ENCODE data around the gene SLC2A9.

SLC2A9 gene

DNA sequence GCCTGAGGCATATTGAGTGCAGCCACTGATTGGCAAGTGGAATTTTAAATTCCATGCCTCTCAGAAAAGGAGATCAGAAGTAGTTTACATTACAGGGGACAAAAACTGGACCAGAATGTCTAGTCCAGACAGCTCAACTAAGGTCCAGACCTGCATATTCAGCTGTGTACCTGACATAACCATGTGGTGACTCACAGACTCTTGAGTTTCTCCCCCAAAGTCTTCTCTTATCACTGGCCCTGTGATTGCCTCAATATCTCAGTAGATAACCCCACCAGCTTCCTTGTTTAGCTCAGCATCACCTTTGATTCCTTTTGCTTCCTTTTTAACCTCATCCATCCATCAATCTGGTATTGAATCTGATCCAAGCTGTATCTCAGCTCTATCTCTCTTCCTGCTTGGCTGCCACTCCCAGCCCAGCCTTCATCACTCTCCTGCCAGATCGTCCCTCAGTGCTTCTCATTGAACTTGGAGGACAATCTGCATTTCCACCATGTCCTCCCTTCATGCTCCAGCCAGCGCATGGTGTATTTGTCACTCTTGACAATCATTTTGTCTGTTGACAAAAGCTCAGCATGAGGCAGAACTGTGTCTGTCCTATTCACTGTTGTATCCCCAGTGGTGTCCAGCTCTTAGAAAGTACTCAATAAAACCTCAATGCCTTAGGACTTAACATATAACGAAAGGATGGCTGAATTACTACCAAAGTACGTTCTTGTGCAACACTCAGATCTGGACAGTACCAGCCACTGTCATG lies 27.8 kb upstream of the SLC2A9 start:
- TF ChIP-seq RAD21 (IDR thresholded peaks at IDR 0.05; ENCODE audit: low read depth): no peak

DNA sequence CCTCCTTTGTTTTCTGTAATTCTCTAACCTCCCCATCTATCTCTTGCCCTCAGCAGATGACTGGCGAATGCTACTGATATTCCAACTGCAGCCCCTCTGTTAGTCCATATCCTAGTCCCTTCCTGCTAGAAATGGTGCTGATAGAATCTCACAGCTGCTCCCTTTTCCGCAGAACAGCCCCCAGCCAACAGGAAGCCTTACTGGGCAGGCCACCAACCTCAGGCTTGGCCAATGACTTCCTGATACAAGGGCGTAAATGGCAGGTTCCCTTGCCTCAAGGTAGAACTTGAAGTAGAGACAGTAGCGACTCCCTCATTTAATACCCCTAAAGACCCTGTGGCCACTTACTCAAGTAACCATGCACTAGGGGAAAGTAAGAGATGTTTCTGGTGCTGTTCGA lies 26.7 kb upstream of the SLC2A9 start:
- TF ChIP-seq TCF12 (IDR thresholded peaks at IDR 0.05; ENCODE audit: low read depth): no peak
- TF ChIP-seq NFIC (IDR thresholded peaks at IDR 0.05): no peak
- no peak for TF ChIP-seq CREB1 (IDR thresholded peaks at IDR 0.05; ENCODE audit: low read depth)
- no peak for TF ChIP-seq FOXM1 (IDR thresholded peaks at IDR 0.05; ENCODE audit: borderline replicate concordance, low read depth)
- TF ChIP-seq, protein P1, sequence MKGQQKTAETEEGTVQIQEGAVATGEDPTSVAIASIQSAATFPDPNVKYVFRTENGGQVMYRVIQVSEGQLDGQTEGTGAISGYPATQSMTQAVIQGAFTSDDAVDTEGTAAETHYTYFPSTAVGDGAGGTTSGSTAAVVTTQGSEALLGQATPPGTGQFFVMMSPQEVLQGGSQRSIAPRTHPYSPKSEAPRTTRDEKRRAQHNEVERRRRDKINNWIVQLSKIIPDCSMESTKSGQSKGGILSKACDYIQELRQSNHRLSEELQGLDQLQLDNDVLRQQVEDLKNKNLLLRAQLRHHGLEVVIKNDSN (IDR thresholded peaks at IDR 0.05): no peak
- TF ChIP-seq ZBTB7A (IDR thresholded peaks at IDR 0.05; ENCODE audit: low read depth): no peak

DNA sequence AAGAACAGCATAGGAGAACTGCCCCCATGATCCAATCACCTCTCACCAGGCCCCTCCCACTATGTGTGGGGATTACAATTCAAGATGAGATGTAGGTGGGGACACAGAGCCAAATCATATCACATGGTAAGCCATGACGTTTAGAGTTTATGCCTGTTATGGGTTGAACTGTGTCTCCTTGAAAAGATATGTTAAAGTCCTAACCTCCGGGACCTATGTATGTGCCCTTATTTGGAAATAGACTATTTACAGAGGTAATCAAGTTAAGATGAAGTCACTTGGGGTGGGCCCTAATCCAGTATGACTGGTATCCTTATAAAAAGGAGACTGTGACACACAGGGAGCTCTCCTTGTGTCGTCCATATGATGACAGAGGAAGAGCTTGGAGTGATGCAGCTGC lies 25.2 kb upstream of the SLC2A9 start:
- no peak for TF ChIP-seq CREB1 (IDR thresholded peaks at IDR 0.05; ENCODE audit: low read depth)
- no peak for TF ChIP-seq TAF1 (IDR thresholded peaks at IDR 0.05; ENCODE audit: low read depth)
- TF ChIP-seq EP300 (IDR thresholded peaks at IDR 0.05; ENCODE audit: borderline replicate concordance): no peak
- TF ChIP-seq TEAD4 (IDR thresholded peaks at IDR 0.05): no peak
- TF ChIP-seq ZBTB7A (IDR thresholded peaks at IDR 0.05; ENCODE audit: low read depth): no peak
- no peak for TF ChIP-seq NFIC (IDR thresholded peaks at IDR 0.05)
- TF ChIP-seq, protein P2, sequence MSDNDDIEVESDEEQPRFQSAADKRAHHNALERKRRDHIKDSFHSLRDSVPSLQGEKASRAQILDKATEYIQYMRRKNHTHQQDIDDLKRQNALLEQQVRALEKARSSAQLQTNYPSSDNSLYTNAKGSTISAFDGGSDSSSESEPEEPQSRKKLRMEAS (IDR thresholded peaks at IDR 0.05): no peak
- no peak for TF ChIP-seq YY1 (IDR thresholded peaks at IDR 0.05; ENCODE audit: low read depth)
- TF ChIP-seq, protein P3, sequence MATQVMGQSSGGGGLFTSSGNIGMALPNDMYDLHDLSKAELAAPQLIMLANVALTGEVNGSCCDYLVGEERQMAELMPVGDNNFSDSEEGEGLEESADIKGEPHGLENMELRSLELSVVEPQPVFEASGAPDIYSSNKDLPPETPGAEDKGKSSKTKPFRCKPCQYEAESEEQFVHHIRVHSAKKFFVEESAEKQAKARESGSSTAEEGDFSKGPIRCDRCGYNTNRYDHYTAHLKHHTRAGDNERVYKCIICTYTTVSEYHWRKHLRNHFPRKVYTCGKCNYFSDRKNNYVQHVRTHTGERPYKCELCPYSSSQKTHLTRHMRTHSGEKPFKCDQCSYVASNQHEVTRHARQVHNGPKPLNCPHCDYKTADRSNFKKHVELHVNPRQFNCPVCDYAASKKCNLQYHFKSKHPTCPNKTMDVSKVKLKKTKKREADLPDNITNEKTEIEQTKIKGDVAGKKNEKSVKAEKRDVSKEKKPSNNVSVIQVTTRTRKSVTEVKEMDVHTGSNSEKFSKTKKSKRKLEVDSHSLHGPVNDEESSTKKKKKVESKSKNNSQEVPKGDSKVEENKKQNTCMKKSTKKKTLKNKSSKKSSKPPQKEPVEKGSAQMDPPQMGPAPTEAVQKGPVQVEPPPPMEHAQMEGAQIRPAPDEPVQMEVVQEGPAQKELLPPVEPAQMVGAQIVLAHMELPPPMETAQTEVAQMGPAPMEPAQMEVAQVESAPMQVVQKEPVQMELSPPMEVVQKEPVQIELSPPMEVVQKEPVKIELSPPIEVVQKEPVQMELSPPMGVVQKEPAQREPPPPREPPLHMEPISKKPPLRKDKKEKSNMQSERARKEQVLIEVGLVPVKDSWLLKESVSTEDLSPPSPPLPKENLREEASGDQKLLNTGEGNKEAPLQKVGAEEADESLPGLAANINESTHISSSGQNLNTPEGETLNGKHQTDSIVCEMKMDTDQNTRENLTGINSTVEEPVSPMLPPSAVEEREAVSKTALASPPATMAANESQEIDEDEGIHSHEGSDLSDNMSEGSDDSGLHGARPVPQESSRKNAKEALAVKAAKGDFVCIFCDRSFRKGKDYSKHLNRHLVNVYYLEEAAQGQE (IDR thresholded peaks at IDR 0.05; ENCODE audit: low read depth): no peak
- TF ChIP-seq FOXM1 (IDR thresholded peaks at IDR 0.05; ENCODE audit: borderline replicate concordance, low read depth): no peak
- TF ChIP-seq, protein P1 (IDR thresholded peaks at IDR 0.05): no peak
- no peak for TF ChIP-seq TCF12 (IDR thresholded peaks at IDR 0.05; ENCODE audit: low read depth)
- no peak for TF ChIP-seq RAD21 (IDR thresholded peaks at IDR 0.05; ENCODE audit: low read depth)
- TF ChIP-seq EGR1 (IDR thresholded peaks at IDR 0.05): no peak
- TF ChIP-seq CEBPB (IDR thresholded peaks at IDR 0.05): no peak

DNA sequence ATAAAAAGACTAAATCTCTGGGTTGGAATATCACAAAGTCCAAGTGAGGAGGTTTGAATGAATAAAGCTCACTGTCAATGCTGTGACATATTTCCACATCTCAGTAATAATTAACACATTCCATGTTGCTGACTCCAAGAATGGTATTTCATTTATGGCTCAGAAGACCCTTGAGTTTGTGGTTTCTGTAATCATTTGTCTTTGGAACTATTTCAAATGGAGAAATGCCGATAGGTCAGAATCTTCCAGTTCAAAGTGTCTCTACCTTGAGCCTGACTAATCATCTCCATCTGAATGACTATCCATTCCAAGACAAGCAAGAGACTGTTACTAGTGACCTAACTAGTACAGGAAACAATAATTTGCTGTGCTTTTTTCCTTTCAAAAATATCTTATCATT lies 24.2 kb upstream of the SLC2A9 start:
- no peak for TF ChIP-seq FOXM1 (IDR thresholded peaks at IDR 0.05; ENCODE audit: borderline replicate concordance, low read depth)
- TF ChIP-seq, protein P1 (IDR thresholded peaks at IDR 0.05): no peak
- TF ChIP-seq CEBPB (IDR thresholded peaks at IDR 0.05): no peak
- no peak for TF ChIP-seq YY1 (IDR thresholded peaks at IDR 0.05; ENCODE audit: low read depth)
- TF ChIP-seq TAF1 (IDR thresholded peaks at IDR 0.05; ENCODE audit: low read depth): no peak
- TF ChIP-seq, protein P3 (IDR thresholded peaks at IDR 0.05; ENCODE audit: low read depth): no peak
- no peak for TF ChIP-seq EGR1 (IDR thresholded peaks at IDR 0.05)
- TF ChIP-seq RAD21 (IDR thresholded peaks at IDR 0.05; ENCODE audit: low read depth): no peak
- no peak for TF ChIP-seq CREB1 (IDR thresholded peaks at IDR 0.05; ENCODE audit: low read depth)
- TF ChIP-seq TEAD4 (IDR thresholded peaks at IDR 0.05): no peak
- TF ChIP-seq NFIC (IDR thresholded peaks at IDR 0.05): no peak
- no peak for TF ChIP-seq ZBTB7A (IDR thresholded peaks at IDR 0.05; ENCODE audit: low read depth)
- TF ChIP-seq, protein P2 (IDR thresholded peaks at IDR 0.05): no peak
- no peak for TF ChIP-seq EP300 (IDR thresholded peaks at IDR 0.05; ENCODE audit: borderline replicate concordance)
- no peak for TF ChIP-seq TCF12 (IDR thresholded peaks at IDR 0.05; ENCODE audit: low read depth)

DNA sequence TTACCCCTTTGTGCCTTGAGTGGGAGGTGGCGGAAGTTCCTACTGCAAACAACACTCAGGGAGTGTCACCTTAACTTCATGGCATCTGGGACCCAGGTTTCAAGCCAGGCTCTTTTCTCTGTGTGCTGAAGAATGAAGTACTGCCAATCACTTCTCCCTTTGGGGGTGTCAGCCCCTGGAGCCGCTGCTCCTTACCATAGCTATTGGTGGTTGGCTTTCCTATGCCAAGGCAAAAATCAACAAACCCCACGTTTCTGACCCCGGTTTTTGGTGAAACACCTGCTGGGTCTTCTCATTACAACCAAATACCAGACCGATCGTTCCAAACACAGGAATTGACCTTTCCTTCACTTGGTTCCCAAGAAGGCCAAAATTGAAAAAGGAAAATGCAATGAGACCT lies 19.7 kb upstream of the SLC2A9 start:
- no peak for TF ChIP-seq CEBPB (IDR thresholded peaks at IDR 0.05)
- TF ChIP-seq FOXM1 (IDR thresholded peaks at IDR 0.05; ENCODE audit: borderline replicate concordance, low read depth): no peak
- no peak for TF ChIP-seq EP300 (IDR thresholded peaks at IDR 0.05; ENCODE audit: borderline replicate concordance)
- TF ChIP-seq, protein P1 (IDR thresholded peaks at IDR 0.05): no peak
- no peak for TF ChIP-seq EGR1 (IDR thresholded peaks at IDR 0.05)
- TF ChIP-seq ZBTB7A (IDR thresholded peaks at IDR 0.05; ENCODE audit: low read depth): no peak
